ENCODE results near the gene GASK1A. TPM values are rescaled to one million over a fixed set of nuclear protein-coding genes. Genes with fewer than 3 reads are reported as not detected.

The GASK1A gene
- polyA plus RNA-seq, 2 of the 4 experiments (the other 2 are of a cell fraction), result not detected

DNA sequence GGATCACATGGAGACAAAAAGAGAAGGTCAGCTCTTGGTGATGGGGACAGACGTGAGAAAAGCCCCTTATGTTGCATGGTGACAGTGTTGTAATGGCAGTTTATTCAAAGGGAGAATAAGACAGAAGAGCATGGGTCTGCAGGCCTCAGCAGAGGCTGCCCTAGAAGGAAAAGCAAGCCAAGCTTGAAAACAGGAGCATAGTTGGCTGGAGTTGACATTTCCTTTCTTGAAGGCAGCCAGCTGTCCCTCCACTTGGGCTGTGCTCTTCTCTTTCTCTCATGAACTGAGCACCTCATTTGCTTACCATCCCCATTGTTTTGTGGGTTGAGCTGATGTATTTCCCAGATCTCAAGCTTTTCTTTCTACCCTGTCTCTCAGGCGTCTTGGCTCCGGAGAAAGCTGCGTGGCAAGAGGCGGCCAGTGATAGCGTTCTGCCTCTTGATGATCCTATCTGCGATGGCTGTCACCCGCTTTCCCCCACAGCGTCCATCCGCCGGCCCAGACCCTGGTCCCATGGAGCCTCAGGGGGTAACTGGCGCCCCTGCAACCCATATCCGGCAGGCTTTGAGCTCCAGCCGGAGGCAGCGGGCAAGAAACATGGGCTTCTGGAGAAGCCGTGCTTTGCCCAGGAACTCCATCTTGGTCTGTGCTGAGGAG, 52.9 kb downstream of the GASK1A start:
- FAIRE-seq (no peak), DNase-seq (ENCODE audit: low read depth in 1 of 2, low spot score in 1 of 2) (no peak), ATAC-seq (no peak)
- ChIA-PET CTCF (no interaction called here), POLR2A (interaction anchor here (0.5 kb wide), 1 partner anchor 228 kb away, joined by 3 read pairs; the partner anchor contains the start of gene HIGD1A)
- TF ChIP-seq KDM5A (IDR thresholded peaks at IDR 0.05), result no peak
- TF ChIP-seq, protein P1, sequence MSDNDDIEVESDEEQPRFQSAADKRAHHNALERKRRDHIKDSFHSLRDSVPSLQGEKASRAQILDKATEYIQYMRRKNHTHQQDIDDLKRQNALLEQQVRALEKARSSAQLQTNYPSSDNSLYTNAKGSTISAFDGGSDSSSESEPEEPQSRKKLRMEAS (IDR thresholded peaks at IDR 0.05), result no peak
- TF ChIP-seq POLR2A (IDR thresholded peaks at IDR 0.05; ENCODE audit: low read length), result no peak
- no peak for TF ChIP-seq CBX8 (IDR thresholded peaks at IDR 0.05)
- no peak for TF ChIP-seq HOXB5 (CRISPR knock-in tag; IDR thresholded peaks at IDR 0.05)
- TF ChIP-seq ZFP36 (IDR thresholded peaks at IDR 0.05; ENCODE audit: borderline replicate concordance, partially characterized antibody), result no peak
- TF ChIP-seq, protein P2, sequence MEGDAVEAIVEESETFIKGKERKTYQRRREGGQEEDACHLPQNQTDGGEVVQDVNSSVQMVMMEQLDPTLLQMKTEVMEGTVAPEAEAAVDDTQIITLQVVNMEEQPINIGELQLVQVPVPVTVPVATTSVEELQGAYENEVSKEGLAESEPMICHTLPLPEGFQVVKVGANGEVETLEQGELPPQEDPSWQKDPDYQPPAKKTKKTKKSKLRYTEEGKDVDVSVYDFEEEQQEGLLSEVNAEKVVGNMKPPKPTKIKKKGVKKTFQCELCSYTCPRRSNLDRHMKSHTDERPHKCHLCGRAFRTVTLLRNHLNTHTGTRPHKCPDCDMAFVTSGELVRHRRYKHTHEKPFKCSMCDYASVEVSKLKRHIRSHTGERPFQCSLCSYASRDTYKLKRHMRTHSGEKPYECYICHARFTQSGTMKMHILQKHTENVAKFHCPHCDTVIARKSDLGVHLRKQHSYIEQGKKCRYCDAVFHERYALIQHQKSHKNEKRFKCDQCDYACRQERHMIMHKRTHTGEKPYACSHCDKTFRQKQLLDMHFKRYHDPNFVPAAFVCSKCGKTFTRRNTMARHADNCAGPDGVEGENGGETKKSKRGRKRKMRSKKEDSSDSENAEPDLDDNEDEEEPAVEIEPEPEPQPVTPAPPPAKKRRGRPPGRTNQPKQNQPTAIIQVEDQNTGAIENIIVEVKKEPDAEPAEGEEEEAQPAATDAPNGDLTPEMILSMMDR (IDR thresholded peaks at IDR 0.05), result no peak
- TF ChIP-seq, protein P3, sequence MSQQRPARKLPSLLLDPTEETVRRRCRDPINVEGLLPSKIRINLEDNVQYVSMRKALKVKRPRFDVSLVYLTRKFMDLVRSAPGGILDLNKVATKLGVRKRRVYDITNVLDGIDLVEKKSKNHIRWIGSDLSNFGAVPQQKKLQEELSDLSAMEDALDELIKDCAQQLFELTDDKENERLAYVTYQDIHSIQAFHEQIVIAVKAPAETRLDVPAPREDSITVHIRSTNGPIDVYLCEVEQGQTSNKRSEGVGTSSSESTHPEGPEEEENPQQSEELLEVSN (IDR thresholded peaks at IDR 0.05; ENCODE audit: borderline replicate concordance, low read depth), result no peak
- no peak for TF ChIP-seq ZNF302 (CRISPR knock-in tag; IDR thresholded peaks at IDR 0.05)
- TF ChIP-seq FOSB (CRISPR knock-in tag; IDR thresholded peaks at IDR 0.05), result no peak
- TF ChIP-seq HOXB13 (CRISPR knock-in tag; IDR thresholded peaks at IDR 0.05; ENCODE audit: low read depth), result no peak
- H3K4me1 ChIP-seq, result no peaks in the 10 kb centered on the region
- 85% methylated on average over 11 of the region's 16 CpGs for WGBS (ENCODE audit: missing lambda C conversion rate)
- H3K4me3 ChIP-seq, result no peak overlapping the region
- no peaks in the 10 kb centered on the region for H3K9me3 ChIP-seq
- H3K27ac ChIP-seq, result no peak overlapping the region
- H3K4me2 ChIP-seq, result no peak overlapping the region

DNA sequence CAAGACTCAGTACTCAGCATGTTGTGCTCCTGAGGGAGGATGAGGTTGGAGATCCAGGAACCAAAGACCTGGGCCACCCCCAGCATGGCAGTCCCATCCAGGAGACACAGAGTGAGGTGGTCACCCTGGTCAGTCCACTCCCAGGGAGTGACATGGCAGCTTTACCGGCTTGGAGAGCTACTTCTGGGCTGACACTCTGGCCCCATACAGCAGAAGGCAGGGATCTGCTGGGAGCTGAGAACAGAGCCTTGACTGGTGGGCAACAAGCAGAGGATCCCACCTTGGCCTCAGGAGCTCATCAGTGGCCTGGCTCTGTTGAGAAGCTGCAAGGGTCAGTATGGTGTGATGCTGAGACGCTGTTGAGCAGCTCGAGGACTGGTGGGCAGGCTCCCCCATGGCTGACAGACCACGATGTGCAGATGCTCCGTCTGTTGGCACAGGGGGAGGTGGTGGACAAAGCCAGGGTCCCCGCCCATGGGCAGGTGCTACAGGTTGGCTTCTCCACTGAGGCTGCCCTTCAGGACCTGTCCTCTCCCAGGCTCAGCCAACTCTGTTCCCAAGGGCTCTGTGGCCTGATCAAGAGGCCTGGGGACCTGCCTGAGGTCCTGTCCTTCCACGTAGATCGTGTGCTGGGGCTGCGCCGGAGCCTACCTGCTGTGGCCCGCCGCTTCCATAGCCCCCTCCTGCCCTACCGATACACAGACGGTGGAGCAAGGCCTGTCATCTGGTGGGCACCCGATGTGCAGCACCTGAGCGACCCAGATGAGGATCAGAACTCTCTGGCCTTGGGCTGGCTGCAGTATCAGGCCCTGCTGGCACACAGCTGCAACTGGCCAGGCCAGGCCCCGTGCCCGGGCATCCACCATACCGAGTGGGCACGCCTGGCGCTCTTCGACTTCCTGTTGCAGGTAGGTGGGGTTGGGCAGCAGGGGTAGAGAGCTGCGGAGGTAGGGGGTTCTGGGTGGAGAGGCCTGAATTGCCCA, 53.8 kb downstream of the GASK1A start:
- 50% methylated on average over 18 of the region's 23 CpGs for WGBS (ENCODE audit: missing lambda C conversion rate)
- no peak for DNase-seq (ENCODE audit: low read depth in 1 of 2, low spot score in 1 of 2)
- ChIA-PET CTCF (interaction anchor here (1.3 kb wide), 1 partner anchor 71 kb away, joined by 3 read pairs; no protein-coding TSS in a partner anchor), POLR2A (no interaction called here)
- no peak overlapping the region for H3K4me3 ChIP-seq
- no peak overlapping the region for H3K4me2 ChIP-seq
- no peak for FAIRE-seq
- no peaks in the 10 kb centered on the region for H3K4me1 ChIP-seq
- no peak for ATAC-seq
- H3K27ac ChIP-seq, result no peak overlapping the region
- no peaks in the 10 kb centered on the region for H3K9me3 ChIP-seq
- TF ChIP-seq RFX5 (IDR thresholded peaks at IDR 0.05) (no peak), BHLHE40 (IDR thresholded peaks at IDR 0.05; ENCODE audit: low read depth, low read length) (no peak), CHD2 (IDR thresholded peaks at IDR 0.05; ENCODE audit: low read length, partially characterized antibody) (no peak), POLR2AphosphoS2 (conservative IDR thresholded peaks at IDR 0.05; ENCODE audit: low read length) (no peak), JUN (IDR thresholded peaks at IDR 0.05) (no peak), FOSL2 (IDR thresholded peaks at IDR 0.05) (no peak), FOSL2 (CRISPR knock-in tag; IDR thresholded peaks at IDR 0.05) (no peak), MYC (IDR thresholded peaks at IDR 0.05; ENCODE audit: borderline replicate concordance, low read length) (no peak), CHD4 (IDR thresholded peaks at IDR 0.05; ENCODE audit: borderline replicate concordance) (no peak), RCOR1 (IDR thresholded peaks at IDR 0.05; ENCODE audit: low read depth, low read length) (no peak)
- TF ChIP-seq, protein P3 (IDR thresholded peaks at IDR 0.05; ENCODE audit: borderline replicate concordance, low read depth), result no peak
- TF ChIP-seq, protein P4, sequence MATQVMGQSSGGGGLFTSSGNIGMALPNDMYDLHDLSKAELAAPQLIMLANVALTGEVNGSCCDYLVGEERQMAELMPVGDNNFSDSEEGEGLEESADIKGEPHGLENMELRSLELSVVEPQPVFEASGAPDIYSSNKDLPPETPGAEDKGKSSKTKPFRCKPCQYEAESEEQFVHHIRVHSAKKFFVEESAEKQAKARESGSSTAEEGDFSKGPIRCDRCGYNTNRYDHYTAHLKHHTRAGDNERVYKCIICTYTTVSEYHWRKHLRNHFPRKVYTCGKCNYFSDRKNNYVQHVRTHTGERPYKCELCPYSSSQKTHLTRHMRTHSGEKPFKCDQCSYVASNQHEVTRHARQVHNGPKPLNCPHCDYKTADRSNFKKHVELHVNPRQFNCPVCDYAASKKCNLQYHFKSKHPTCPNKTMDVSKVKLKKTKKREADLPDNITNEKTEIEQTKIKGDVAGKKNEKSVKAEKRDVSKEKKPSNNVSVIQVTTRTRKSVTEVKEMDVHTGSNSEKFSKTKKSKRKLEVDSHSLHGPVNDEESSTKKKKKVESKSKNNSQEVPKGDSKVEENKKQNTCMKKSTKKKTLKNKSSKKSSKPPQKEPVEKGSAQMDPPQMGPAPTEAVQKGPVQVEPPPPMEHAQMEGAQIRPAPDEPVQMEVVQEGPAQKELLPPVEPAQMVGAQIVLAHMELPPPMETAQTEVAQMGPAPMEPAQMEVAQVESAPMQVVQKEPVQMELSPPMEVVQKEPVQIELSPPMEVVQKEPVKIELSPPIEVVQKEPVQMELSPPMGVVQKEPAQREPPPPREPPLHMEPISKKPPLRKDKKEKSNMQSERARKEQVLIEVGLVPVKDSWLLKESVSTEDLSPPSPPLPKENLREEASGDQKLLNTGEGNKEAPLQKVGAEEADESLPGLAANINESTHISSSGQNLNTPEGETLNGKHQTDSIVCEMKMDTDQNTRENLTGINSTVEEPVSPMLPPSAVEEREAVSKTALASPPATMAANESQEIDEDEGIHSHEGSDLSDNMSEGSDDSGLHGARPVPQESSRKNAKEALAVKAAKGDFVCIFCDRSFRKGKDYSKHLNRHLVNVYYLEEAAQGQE (IDR thresholded peaks at IDR 0.05), result no peak
- TF ChIP-seq, protein P5, sequence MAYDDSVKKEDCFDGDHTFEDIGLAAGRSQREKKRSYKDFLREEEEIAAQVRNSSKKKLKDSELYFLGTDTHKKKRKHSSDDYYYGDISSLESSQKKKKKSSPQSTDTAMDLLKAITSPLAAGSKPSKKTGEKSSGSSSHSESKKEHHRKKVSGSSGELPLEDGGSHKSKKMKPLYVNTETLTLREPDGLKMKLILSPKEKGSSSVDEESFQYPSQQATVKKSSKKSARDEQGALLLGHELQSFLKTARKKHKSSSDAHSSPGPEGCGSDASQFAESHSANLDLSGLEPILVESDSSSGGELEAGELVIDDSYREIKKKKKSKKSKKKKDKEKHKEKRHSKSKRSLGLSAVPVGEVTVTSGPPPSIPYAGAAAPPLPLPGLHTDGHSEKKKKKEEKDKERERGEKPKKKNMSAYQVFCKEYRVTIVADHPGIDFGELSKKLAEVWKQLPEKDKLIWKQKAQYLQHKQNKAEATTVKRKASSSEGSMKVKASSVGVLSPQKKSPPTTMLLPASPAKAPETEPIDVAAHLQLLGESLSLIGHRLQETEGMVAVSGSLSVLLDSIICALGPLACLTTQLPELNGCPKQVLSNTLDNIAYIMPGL (CRISPR knock-in tag; IDR thresholded peaks at IDR 0.05; ENCODE audit: borderline replicate concordance), result no peak
- TF ChIP-seq, protein P2 (IDR thresholded peaks at IDR 0.05), result no peak

All from A549 (cell line).